ENCODE measurements around the gene SERPINB4. TPM values are rescaled to one million over a fixed set of nuclear protein-coding genes. Genes with fewer than 3 reads are reported as not detected.

Gene SERPINB4
- total and polyA plus RNA-seq, 2 experiments from 2014 or later: not detected

DNA sequence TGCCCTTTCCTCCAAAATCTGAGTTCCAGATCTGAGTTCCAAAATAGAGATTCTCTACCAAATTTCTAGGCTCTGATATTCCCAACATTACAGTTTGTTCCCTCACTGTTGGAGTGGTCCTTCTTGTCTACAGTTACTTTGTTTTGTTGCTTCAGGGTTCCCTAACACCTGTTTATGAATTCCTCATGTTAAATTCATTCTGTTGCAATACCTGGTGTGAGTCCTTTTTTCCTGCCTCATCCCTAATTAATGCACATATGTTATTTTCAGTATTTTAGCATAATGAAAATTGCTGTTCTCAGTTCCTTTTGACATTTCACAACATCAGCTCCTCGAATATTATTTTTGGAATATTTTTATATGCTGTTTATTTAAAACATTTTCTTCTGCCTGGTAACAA, 40.7 kb downstream of the SERPINB4 start:
- no peaks in the 10 kb centered on the region for H3K27me3 ChIP-seq
- H3K9me2 ChIP-seq (replicated peaks; ENCODE audit: insufficient read depth): no peaks in the 10 kb centered on the region
- H3K4me2 ChIP-seq: no peak overlapping the region
- H4K20me1 ChIP-seq (ENCODE audit: insufficient read depth, poor library complexity, severe bottlenecking): no peaks in the 10 kb centered on the region
- no peak for TF ChIP-seq EZH2phosphoT487 (IDR thresholded peaks at IDR 0.05; ENCODE audit: low read depth, severe bottlenecking, unreplicated experiment)
- no peak for TF ChIP-seq EZH2 (IDR thresholded peaks at IDR 0.05; ENCODE audit: borderline replicate concordance)
- TF ChIP-seq, protein P1, sequence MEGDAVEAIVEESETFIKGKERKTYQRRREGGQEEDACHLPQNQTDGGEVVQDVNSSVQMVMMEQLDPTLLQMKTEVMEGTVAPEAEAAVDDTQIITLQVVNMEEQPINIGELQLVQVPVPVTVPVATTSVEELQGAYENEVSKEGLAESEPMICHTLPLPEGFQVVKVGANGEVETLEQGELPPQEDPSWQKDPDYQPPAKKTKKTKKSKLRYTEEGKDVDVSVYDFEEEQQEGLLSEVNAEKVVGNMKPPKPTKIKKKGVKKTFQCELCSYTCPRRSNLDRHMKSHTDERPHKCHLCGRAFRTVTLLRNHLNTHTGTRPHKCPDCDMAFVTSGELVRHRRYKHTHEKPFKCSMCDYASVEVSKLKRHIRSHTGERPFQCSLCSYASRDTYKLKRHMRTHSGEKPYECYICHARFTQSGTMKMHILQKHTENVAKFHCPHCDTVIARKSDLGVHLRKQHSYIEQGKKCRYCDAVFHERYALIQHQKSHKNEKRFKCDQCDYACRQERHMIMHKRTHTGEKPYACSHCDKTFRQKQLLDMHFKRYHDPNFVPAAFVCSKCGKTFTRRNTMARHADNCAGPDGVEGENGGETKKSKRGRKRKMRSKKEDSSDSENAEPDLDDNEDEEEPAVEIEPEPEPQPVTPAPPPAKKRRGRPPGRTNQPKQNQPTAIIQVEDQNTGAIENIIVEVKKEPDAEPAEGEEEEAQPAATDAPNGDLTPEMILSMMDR (IDR thresholded peaks at IDR 0.05; ENCODE audit: poor library complexity): no peak
- no peaks in the 10 kb centered on the region for H3K4me1 ChIP-seq (ENCODE audit: insufficient read depth)
- no peak overlapping the region for H3K4me3 ChIP-seq
- H2AFZ ChIP-seq: no peak overlapping the region
- 84% methylated on average over 1 of the region's 1 CpG for WGBS (ENCODE audit: low lambda C conversion rate, missing lambda C conversion rate)
- no peaks in the 10 kb centered on the region for H3K79me2 ChIP-seq
- no peaks in the 10 kb centered on the region for H3K9me3 ChIP-seq (ENCODE audit: low read depth)
- H3K36me3 ChIP-seq (replicated peaks; ENCODE audit: insufficient read depth, low read depth): no peaks in the 10 kb centered on the region
- H3K27ac ChIP-seq: no peak overlapping the region
- no peak for DNase-seq (ENCODE audit: low spot score)

DNA sequence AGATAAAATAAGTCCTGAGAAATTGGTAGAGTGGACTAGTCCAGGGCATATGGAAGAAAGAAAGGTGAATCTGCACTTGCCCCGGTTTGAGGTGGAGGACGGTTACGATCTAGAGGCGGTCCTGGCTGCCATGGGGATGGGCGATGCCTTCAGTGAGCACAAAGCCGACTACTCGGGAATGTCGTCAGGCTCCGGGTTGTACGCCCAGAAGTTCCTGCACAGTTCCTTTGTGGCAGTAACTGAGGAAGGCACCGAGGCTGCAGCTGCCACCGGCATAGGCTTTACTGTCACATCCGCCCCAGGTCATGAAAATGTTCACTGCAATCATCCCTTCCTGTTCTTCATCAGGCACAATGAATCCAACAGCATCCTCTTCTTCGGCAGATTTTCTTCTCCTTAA, 47.1 kb downstream of the SERPINB4 start:
- DNase-seq (ENCODE audit: low spot score): no peak
- Histone ChIP-seq H4K20me1 (ENCODE audit: insufficient read depth, poor library complexity, severe bottlenecking) (no peaks in the 10 kb centered on the region), H3K4me1 (ENCODE audit: insufficient read depth) (no peaks in the 10 kb centered on the region), H3K9me2 (replicated peaks; ENCODE audit: insufficient read depth) (no peaks in the 10 kb centered on the region), H3K27ac (no peak overlapping the region), H3K4me3 (no peak overlapping the region), H3K4me2 (no peak overlapping the region), H3K9me3 (ENCODE audit: low read depth) (no peaks in the 10 kb centered on the region), H3K79me2 (no peaks in the 10 kb centered on the region), H2AFZ (no peak overlapping the region), H3K36me3 (replicated peaks; ENCODE audit: insufficient read depth, low read depth) (no peaks in the 10 kb centered on the region), H3K27me3 (no peaks in the 10 kb centered on the region)
- WGBS (ENCODE audit: low lambda C conversion rate, missing lambda C conversion rate): 86% methylated on average over 14 of the region's 14 CpGs
- TF ChIP-seq EZH2phosphoT487 (IDR thresholded peaks at IDR 0.05; ENCODE audit: low read depth, severe bottlenecking, unreplicated experiment): no peak
- no peak for TF ChIP-seq EZH2 (IDR thresholded peaks at IDR 0.05; ENCODE audit: borderline replicate concordance)
- TF ChIP-seq, protein P1 (IDR thresholded peaks at IDR 0.05; ENCODE audit: poor library complexity): no peak

DNA sequence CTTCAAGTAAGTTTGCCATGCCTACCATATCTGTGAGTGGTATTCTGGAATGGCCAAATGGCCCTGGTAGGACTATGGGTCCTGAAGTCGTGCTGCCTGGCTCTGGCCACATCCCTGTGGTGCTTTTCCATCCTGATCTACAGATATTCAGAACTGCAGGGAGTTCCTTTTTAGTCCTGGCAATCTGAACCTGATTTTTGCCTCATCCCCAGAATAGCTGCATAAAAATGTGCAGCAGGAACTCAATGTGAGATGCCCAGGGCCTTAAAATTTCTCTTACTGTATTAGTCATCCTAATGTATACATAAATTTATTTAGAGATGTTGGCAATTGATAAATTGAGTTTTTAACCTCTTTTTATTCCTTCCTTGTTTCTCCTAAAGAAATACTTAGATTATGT, 51.6 kb downstream of the SERPINB4 start:
- no peak overlapping the region for H3K4me2 ChIP-seq
- H3K9me3 ChIP-seq (ENCODE audit: low read depth): no peaks in the 10 kb centered on the region
- TF ChIP-seq EZH2 (IDR thresholded peaks at IDR 0.05; ENCODE audit: borderline replicate concordance): no peak
- TF ChIP-seq, protein P1 (IDR thresholded peaks at IDR 0.05; ENCODE audit: poor library complexity): no peak
- no peak for TF ChIP-seq EZH2phosphoT487 (IDR thresholded peaks at IDR 0.05; ENCODE audit: low read depth, severe bottlenecking, unreplicated experiment)
- H3K4me3 ChIP-seq: no peak overlapping the region
- H3K27ac ChIP-seq: no peak overlapping the region
- no peak for DNase-seq (ENCODE audit: low spot score)
- no peaks in the 10 kb centered on the region for H3K4me1 ChIP-seq (ENCODE audit: insufficient read depth)
- H3K79me2 ChIP-seq: no peaks in the 10 kb centered on the region
- no peaks in the 10 kb centered on the region for H3K36me3 ChIP-seq (replicated peaks; ENCODE audit: insufficient read depth, low read depth)
- H3K27me3 ChIP-seq: no peaks in the 10 kb centered on the region
- no peaks in the 10 kb centered on the region for H4K20me1 ChIP-seq (ENCODE audit: insufficient read depth, poor library complexity, severe bottlenecking)
- WGBS (ENCODE audit: low lambda C conversion rate, missing lambda C conversion rate): 56% methylated on average over 1 of the region's 1 CpG
- no peaks in the 10 kb centered on the region for H3K9me2 ChIP-seq (replicated peaks; ENCODE audit: insufficient read depth)
- H2AFZ ChIP-seq: no peak overlapping the region

DNA sequence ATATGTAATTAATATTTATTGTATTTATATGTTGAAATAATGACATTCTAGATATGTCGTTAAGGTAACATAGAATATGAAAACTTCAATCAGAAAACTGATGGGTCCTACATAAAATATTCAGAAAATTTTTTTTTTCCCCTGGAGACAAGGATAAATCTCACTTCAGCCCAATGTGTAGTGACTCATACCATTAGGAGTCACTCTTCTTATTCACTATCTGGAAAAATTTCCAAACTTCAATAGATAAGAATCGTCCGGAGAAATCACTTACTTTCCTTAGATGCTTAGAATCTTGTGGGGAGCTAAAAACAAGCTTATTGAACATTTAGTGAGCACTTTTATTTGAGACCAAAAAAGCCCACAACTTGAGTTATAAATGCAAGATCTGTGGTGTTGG, 52.3 kb downstream of the SERPINB4 start:
- no peaks in the 10 kb centered on the region for H3K4me1 ChIP-seq (ENCODE audit: insufficient read depth)
- no peak for TF ChIP-seq EZH2 (IDR thresholded peaks at IDR 0.05; ENCODE audit: borderline replicate concordance)
- TF ChIP-seq, protein P1 (IDR thresholded peaks at IDR 0.05; ENCODE audit: poor library complexity): no peak
- no peak for TF ChIP-seq EZH2phosphoT487 (IDR thresholded peaks at IDR 0.05; ENCODE audit: low read depth, severe bottlenecking, unreplicated experiment)
- 75% methylated on average over 3 of the region's 3 CpGs for WGBS (ENCODE audit: low lambda C conversion rate, missing lambda C conversion rate)

More for the DNA sequence above, 52.3 kb downstream of the SERPINB4 start:
- no peak for DNase-seq (ENCODE audit: low spot score)
- no peaks in the 10 kb centered on the region for H3K36me3 ChIP-seq (replicated peaks; ENCODE audit: insufficient read depth, low read depth)
- H3K9me3 ChIP-seq (ENCODE audit: low read depth): no peaks in the 10 kb centered on the region
- no peak overlapping the region for H3K27ac ChIP-seq
- no peak overlapping the region for H3K4me3 ChIP-seq
- H4K20me1 ChIP-seq (ENCODE audit: insufficient read depth, poor library complexity, severe bottlenecking): no peaks in the 10 kb centered on the region
- H2AFZ ChIP-seq: no peak overlapping the region
- H3K9me2 ChIP-seq (replicated peaks; ENCODE audit: insufficient read depth): no peaks in the 10 kb centered on the region
- H3K79me2 ChIP-seq: no peaks in the 10 kb centered on the region
- no peaks in the 10 kb centered on the region for H3K27me3 ChIP-seq
- no peak overlapping the region for H3K4me2 ChIP-seq
